Neural cell (in vitro differentiated cells): ENCODE measurements around the gene PLEKHS1. TPM values are rescaled to one million over a fixed set of nuclear protein-coding genes. Genes with fewer than 3 reads are reported as not detected.

Experiments used
- H2AFZ ChIP-seq: fragments of 200-600, 300-800 bp; sonication (generic), shearing (Covaris generic); 2 replicates; pipeline ENCODE4 v1.6.0; 2014; ENCODE audit warnings: low read depth, mild to moderate bottlenecking, antibody characterized with exemption, low read length, moderate library complexity
- H3F3A ChIP-seq: fragments of 200-600 bp; shearing (Covaris generic); 2 replicates; pipeline ENCODE4 v1.6.1; 2016; ENCODE audit warnings: mild to moderate bottlenecking, moderate library complexity, mixed read lengths, antibody characterized with exemption, low read length; ENCODE audit not compliant: insufficient read depth, poor library complexity, severe bottlenecking
- H3K27ac ChIP-seq: fragments of 200-600, 300-800 bp; sonication (generic), shearing (Covaris generic); 2 replicates; pipeline ENCODE4 v1.5.1; 2014; ENCODE audit warnings: mild to moderate bottlenecking, low read length, moderate library complexity
- H3K27me3 ChIP-seq: fragments of 300-800, 200-600 bp; sonication (generic), shearing (Covaris generic); 2 replicates; pipeline ENCODE4 v1.6.0; 2014; ENCODE audit warnings: mild to moderate bottlenecking, low read depth, low read length, moderate library complexity; ENCODE audit not compliant: insufficient read depth
- H3K36me3 ChIP-seq: fragments of 300-800, 200-600 bp; sonication (generic), shearing (Covaris generic); 2 replicates; pipeline ENCODE4 v1.5.1; 2014; ENCODE audit warnings: mild to moderate bottlenecking, antibody characterized with exemption, low read length, moderate library complexity; ENCODE audit not compliant: insufficient read depth
- H3K4me2 ChIP-seq: fragments of 300-800, 200-600 bp; sonication (generic), shearing (Covaris generic); 2 replicates; pipeline ENCODE4 v1.6.0; 2014; ENCODE audit warnings: mild to moderate bottlenecking, low read length
- H3K4me3 ChIP-seq: fragments of 300-800, 200-600 bp; sonication (generic), shearing (Covaris generic); 2 replicates; pipeline ENCODE4 v1.5.1; 2014; ENCODE audit warnings: mild to moderate bottlenecking, low read length, moderate library complexity
- H3K79me2 ChIP-seq: fragments of 200-600 bp; shearing (Covaris generic); replicated peaks from 2 replicates; pipeline ENCODE4 v1.6.0; 2014; ENCODE audit warnings: mild to moderate bottlenecking, low read length, moderate library complexity; ENCODE audit not compliant: insufficient read depth
- H3K9ac ChIP-seq: fragments of 300-800, 200-600 bp; sonication (generic), shearing (Covaris generic); 2 replicates; pipeline ENCODE4 v1.6.1; 2016; ENCODE audit warnings: mild to moderate bottlenecking, low read length, mixed read lengths
- H3K9me2 ChIP-seq: fragments of 200-600 bp; shearing (Covaris generic); 2 replicates; pipeline ENCODE4 v1.6.1; 2016; ENCODE audit warnings: mild to moderate bottlenecking, low read length, mixed read lengths; ENCODE audit not compliant: insufficient read depth
- H3K9me3 ChIP-seq: fragments of 200-600, 300-800 bp; sonication (generic), shearing (Covaris generic); 2 replicates; pipeline ENCODE4 v1.6.1; 2016; ENCODE audit warnings: mild to moderate bottlenecking, mixed run types, low read length, moderate library complexity, mixed read lengths
- H4K20me1 ChIP-seq: fragments of 200-600 bp; shearing (Covaris generic); 2 replicates; pipeline ENCODE4 v1.6.1; 2016; ENCODE audit warnings: mild to moderate bottlenecking, mixed run types; ENCODE audit not compliant: insufficient read depth
- EP300 ChIP-seq: fragments of 450-650 bp; conservative IDR thresholded peaks from 2 replicates; pipeline ENCODE4 v1.6.1; 2014; ENCODE audit warnings: antibody characterized with exemption, mild to moderate bottlenecking, moderate library complexity; ENCODE audit not compliant: poor library complexity, severe bottlenecking
- EZH2 ChIP-seq: fragments of 200-600, 300-800 bp; shearing (Covaris generic), sonication (generic); IDR thresholded peaks from 2 replicates; pipeline ENCODE4 v1.6.1; 2014; ENCODE audit warnings: antibody characterized with exemption, low read length, borderline replicate concordance, mild to moderate bottlenecking; ENCODE audit not compliant: insufficient read depth, poor library complexity, severe bottlenecking
- MXI1 ChIP-seq: fragments of 450-650 bp; conservative IDR thresholded peaks from 2 replicates; pipeline ENCODE4 v1.6.1; 2014; ENCODE audit warnings: antibody characterized with exemption, mild to moderate bottlenecking; ENCODE audit not compliant: poor library complexity, severe bottlenecking
- POLR2AphosphoS5 ChIP-seq: IDR thresholded peaks from 2 replicates; pipeline ENCODE4 v1.6.1; 2012
- RAD21 ChIP-seq: fragments of 450-650 bp; conservative IDR thresholded peaks from 2 replicates; pipeline ENCODE4 v1.6.1; 2014; ENCODE audit warnings: antibody characterized with exemption, mild to moderate bottlenecking, moderate library complexity
- SMC3 ChIP-seq: fragments of 450-650 bp; conservative IDR thresholded peaks from 2 replicates; pipeline ENCODE4 v1.6.1; 2014; ENCODE audit warnings: antibody characterized with exemption, mild to moderate bottlenecking, moderate library complexity; ENCODE audit not compliant: poor library complexity
- TAF1 ChIP-seq: IDR thresholded peaks from 2 replicates; pipeline ENCODE4 v1.6.1; 2012; ENCODE audit warnings: low read depth
- polyA plus RNA-seq: library from polyadenylated mRNA; depleted of rRNA; stranded (reverse); fragments of >200 nt; gene quantifications from 2 replicates; pipeline ENCODE4 v1.2.3, GENCODE V29; 2014
- TF ChIP-seq, protein P1 (sequence below): fragments of 450-650 bp; IDR thresholded peaks from 2 replicates; pipeline ENCODE4 v1.5.1; 2014; ENCODE audit warnings: antibody characterized with exemption, mild to moderate bottlenecking, moderate library complexity; ENCODE audit not compliant: poor library complexity, severe bottlenecking
- TF ChIP-seq, protein P2 (sequence below): IDR thresholded peaks from 2 replicates; pipeline ENCODE4 v1.6.1; 2012; ENCODE audit warnings: borderline replicate concordance

PLEKHS1 gene
- polyA plus RNA-seq, 1 donor from 2014 or later = not detected

- Histone ChIP-seq H4K20me1 (no peaks in the 10 kb centered on the region), H3K4me2 (no peak overlapping the region), H3K27ac (no peak overlapping the region), H3K9me3 (no peaks in the 10 kb centered on the region), H3F3A (no peaks in the 10 kb centered on the region), H3K27me3 (no peaks in the 10 kb centered on the region), H3K9me2 (no peaks in the 10 kb centered on the region), H3K4me3 (no peak overlapping the region), H2AFZ (no peak overlapping the region), H3K79me2 (no peaks in the 10 kb centered on the region), H3K36me3 (no peaks in the 10 kb centered on the region), H3K9ac (no peak overlapping the region)
- TF ChIP-seq, protein P1, sequence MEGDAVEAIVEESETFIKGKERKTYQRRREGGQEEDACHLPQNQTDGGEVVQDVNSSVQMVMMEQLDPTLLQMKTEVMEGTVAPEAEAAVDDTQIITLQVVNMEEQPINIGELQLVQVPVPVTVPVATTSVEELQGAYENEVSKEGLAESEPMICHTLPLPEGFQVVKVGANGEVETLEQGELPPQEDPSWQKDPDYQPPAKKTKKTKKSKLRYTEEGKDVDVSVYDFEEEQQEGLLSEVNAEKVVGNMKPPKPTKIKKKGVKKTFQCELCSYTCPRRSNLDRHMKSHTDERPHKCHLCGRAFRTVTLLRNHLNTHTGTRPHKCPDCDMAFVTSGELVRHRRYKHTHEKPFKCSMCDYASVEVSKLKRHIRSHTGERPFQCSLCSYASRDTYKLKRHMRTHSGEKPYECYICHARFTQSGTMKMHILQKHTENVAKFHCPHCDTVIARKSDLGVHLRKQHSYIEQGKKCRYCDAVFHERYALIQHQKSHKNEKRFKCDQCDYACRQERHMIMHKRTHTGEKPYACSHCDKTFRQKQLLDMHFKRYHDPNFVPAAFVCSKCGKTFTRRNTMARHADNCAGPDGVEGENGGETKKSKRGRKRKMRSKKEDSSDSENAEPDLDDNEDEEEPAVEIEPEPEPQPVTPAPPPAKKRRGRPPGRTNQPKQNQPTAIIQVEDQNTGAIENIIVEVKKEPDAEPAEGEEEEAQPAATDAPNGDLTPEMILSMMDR = no peak
- no peak for TF ChIP-seq SMC3
- TF ChIP-seq TAF1 = no peak
- TF ChIP-seq MXI1 = no peak
- no peak for TF ChIP-seq EZH2
- no peak for TF ChIP-seq POLR2AphosphoS5
- TF ChIP-seq, protein P2, sequence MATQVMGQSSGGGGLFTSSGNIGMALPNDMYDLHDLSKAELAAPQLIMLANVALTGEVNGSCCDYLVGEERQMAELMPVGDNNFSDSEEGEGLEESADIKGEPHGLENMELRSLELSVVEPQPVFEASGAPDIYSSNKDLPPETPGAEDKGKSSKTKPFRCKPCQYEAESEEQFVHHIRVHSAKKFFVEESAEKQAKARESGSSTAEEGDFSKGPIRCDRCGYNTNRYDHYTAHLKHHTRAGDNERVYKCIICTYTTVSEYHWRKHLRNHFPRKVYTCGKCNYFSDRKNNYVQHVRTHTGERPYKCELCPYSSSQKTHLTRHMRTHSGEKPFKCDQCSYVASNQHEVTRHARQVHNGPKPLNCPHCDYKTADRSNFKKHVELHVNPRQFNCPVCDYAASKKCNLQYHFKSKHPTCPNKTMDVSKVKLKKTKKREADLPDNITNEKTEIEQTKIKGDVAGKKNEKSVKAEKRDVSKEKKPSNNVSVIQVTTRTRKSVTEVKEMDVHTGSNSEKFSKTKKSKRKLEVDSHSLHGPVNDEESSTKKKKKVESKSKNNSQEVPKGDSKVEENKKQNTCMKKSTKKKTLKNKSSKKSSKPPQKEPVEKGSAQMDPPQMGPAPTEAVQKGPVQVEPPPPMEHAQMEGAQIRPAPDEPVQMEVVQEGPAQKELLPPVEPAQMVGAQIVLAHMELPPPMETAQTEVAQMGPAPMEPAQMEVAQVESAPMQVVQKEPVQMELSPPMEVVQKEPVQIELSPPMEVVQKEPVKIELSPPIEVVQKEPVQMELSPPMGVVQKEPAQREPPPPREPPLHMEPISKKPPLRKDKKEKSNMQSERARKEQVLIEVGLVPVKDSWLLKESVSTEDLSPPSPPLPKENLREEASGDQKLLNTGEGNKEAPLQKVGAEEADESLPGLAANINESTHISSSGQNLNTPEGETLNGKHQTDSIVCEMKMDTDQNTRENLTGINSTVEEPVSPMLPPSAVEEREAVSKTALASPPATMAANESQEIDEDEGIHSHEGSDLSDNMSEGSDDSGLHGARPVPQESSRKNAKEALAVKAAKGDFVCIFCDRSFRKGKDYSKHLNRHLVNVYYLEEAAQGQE = no peak
- no peak for TF ChIP-seq EP300
- no peak for TF ChIP-seq RAD21
Measured at GRCh38 chr10:113735913-113736312, 15.6 kb upstream of the PLEKHS1 start.

- no peaks in the 10 kb centered on the region for H3K9me3 ChIP-seq
- no peaks in the 10 kb centered on the region for H3K79me2 ChIP-seq
- H3K9me2 ChIP-seq = no peaks in the 10 kb centered on the region
- no peak overlapping the region for H3K27ac ChIP-seq
- H3F3A ChIP-seq = no peaks in the 10 kb centered on the region
- no peak overlapping the region for H2AFZ ChIP-seq
- H4K20me1 ChIP-seq = no peaks in the 10 kb centered on the region
- H3K36me3 ChIP-seq = no peaks in the 10 kb centered on the region
- H3K27me3 ChIP-seq = no peaks in the 10 kb centered on the region
- H3K4me3 ChIP-seq = no peak overlapping the region
- TF ChIP-seq, protein P1 = no peak
- no peak for TF ChIP-seq RAD21
- TF ChIP-seq TAF1 = no peak
- no peak for TF ChIP-seq POLR2AphosphoS5
- no peak for TF ChIP-seq SMC3
- no peak for TF ChIP-seq EP300
- no peak for TF ChIP-seq EZH2
- TF ChIP-seq MXI1 = no peak
- TF ChIP-seq, protein P2 = no peak
- no peak overlapping the region for H3K9ac ChIP-seq
- H3K4me2 ChIP-seq = no peak overlapping the region
Measured at GRCh38 chr10:113736576-113736975, 14.9 kb upstream of the PLEKHS1 start.
